Iris pigment epithelial cell (primary cell): ENCODE measurements around the gene C3orf49.
A peak's percentile ranks its signal among the peaks of the same experiment; 100 is the strongest.

Experiments used
- DNase-seq: peaks from one replicate; pipeline ENCODE4 v3.0.0-alpha.2; 2011; ENCODE audit warnings: low read depth

The C3orf49 gene

DNA sequence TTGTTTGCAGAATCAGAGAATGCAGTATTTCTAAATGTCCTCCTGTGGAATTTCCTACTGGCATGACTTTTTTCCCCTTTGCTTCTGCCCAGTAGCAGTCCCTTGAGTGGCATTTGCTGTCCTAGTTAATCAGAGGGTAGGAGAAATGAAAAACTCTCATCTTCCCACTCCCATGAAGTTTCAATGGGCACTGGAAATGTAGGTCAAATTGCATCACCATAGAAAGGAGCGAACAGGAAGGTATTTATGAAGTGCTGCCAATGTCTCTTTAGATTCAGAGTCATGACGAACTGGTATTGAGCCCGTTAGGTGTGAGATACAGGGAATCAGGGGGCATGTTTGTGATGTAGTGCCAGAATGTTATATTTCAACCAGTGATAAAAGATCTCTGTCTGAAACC is 67.8 kb downstream of the C3orf49 start:
- peak; percentile 47 for DNase-seq

DNA sequence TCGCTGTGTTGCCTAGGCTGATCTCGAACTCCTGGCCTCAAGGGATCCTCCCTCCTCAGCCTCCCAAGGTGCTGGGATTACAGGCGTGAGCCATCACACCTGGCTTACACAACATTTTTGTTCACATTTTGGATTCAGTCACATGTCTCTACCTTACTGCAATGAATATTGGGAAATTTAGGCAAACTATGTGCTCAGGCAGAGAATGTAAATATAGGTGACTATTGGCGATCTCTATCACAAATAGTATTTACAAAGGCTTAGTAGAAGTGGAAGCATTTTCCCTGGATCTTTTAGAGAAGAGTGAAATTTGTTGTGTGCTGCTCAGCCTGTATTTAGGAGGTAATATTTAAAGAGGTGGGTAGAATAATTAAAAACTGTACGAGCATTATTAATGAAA is 72.4 kb downstream of the C3orf49 start:
- DNase-seq, result no peak

GRCh38 chr3:63892773-63893352 is 73.8 kb downstream of the C3orf49 start:
- DNase-seq, result no peak

GRCh38 chr3:63895422-63896189 is 76.5 kb downstream of the C3orf49 start:
- no peak for DNase-seq

DNA sequence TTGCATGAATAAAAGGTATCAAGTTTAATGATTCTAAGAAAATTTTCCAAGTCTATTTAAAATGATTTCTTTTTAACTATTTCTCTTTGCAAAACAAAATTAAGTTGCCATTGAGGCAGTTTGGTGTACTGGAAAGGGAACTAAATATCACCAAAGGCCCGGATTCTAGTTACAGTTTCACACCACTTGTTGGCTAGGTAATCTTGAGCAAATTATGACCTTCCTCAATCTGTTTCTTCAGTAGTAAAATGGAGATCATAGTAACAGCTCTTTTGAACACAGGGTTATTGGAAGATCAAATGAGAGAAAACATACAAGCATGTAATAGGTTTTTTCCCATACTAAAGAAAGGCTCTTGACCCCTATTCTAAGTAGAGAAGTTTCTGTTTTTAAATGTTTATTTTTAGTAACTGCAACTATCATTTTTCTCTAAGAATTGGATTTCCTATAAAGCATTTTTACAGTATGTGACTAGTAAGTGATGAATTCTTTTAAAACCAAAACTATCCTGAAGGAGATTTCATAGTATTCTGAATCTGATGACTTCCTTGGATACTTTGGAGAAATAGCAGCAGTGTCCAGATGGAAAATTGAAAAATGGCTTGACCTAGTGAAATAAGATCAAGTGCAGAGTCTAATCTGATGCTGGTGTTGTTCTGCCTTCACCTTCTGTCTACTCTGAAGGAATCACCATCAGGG is 77.4 kb downstream of the C3orf49 start:
- DNase-seq, result no peak
